Esophagus muscularis mucosa (tissue), 3 donors: ENCODE data around the gene TMEM121B.

Experiments
- CTCF ChIP-seq, 3 experiments: fragments of 200-600 bp in 2 of 3; fragments of 450-650 bp in 1 of 3; sonication (generic) in 2 of 3; IDR thresholded peaks; one replicate each; pipeline ENCODE4 v1.5.1; 2017 to 2019; ENCODE audit warnings: antibody characterized with exemption in 3 of 3, mild to moderate bottlenecking in 2 of 3, moderate library complexity in 1 of 3
- POLR2AphosphoS5 ChIP-seq, 2 donors: sonication (generic); formaldehyde crosslinking; IDR thresholded peaks; one replicate each; pipeline ENCODE4 v1.6.1; 2017; ENCODE audit warnings: antibody characterized with exemption in 2 of 2

GRCh38 chr22:17083811-17084441, 37.2 kb downstream of the TMEM121B start:
- no peak for TF ChIP-seq CTCF (IDR thresholded peaks at IDR 0.05)
- TF ChIP-seq POLR2AphosphoS5 (IDR thresholded peaks at IDR 0.05) = no peak
